Measurements from ENCODE around the gene ERC2.

DNA sequence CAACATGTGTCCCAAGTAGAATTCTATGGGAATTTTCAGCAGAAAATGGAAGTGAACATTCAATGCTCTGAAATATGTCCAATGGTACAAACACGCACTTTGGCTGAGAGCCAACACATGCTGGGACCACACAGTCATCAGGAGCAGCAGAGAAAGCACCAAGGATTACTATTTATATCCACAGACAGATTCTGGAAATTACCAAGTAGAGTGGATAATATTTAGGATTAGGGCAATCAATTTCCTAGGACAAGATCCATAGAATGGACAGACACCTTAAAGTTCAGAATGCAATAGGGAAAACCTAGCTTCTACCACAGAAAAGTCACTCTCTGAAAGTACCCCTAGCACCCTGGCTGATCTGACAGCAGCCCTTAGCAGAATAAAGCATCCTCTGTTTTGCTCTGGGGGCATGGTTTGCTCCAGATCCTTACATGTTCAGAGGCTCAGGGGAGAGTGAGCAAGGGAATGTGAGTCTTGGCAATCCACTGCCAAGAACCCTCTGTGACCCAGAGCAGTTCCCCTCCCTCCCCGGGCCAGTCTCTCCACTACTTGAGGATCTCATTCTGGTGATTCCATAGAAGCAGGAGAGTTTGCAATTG, 775.2 kb downstream of the ERC2 start:
- TF ChIP-seq, protein P1, sequence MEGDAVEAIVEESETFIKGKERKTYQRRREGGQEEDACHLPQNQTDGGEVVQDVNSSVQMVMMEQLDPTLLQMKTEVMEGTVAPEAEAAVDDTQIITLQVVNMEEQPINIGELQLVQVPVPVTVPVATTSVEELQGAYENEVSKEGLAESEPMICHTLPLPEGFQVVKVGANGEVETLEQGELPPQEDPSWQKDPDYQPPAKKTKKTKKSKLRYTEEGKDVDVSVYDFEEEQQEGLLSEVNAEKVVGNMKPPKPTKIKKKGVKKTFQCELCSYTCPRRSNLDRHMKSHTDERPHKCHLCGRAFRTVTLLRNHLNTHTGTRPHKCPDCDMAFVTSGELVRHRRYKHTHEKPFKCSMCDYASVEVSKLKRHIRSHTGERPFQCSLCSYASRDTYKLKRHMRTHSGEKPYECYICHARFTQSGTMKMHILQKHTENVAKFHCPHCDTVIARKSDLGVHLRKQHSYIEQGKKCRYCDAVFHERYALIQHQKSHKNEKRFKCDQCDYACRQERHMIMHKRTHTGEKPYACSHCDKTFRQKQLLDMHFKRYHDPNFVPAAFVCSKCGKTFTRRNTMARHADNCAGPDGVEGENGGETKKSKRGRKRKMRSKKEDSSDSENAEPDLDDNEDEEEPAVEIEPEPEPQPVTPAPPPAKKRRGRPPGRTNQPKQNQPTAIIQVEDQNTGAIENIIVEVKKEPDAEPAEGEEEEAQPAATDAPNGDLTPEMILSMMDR (conservative IDR thresholded peaks at IDR 0.05; ENCODE audit: low read length), result no peak
- no peak for TF ChIP-seq EZH2phosphoT487 (IDR thresholded peaks at IDR 0.05; ENCODE audit: borderline replicate concordance, low read depth, low read length)

Data from OCI-LY7 (cell line).